Forelimb muscle (tissue), 1 donor: ENCODE data around the gene PITX1. TPM values are rescaled to one million over a fixed set of nuclear protein-coding genes. Genes with fewer than 3 reads are reported as not detected.

Source experiments
- DNase-seq: peaks from one replicate; pipeline ENCODE4 v3.0.0-alpha.2; 2013; ENCODE audit warnings: low read depth
- polyA plus RNA-seq: library from polyadenylated mRNA; unstranded; fragments of 120-200 nt; gene quantifications from one replicate; pipeline ENCODE4 v1.2.1, GENCODE V29; 2013; ENCODE audit not compliant: insufficient read length

Gene PITX1
- polyA plus RNA-seq, 1 donor = 17.8 TPM

GRCh38 chr5:135062216-135063055, 28.4 kb upstream of the PITX1 start:
- DNase-seq = no peak

GRCh38 chr5:135061001-135061400, 27.0 kb upstream of the PITX1 start:
- DNase-seq = no peak

- no peak for DNase-seq
Measured at GRCh38 chr5:135060021-135060420, 26.0 kb upstream of the PITX1 start.

- no peak for DNase-seq
Measured at GRCh38 chr5:135059000-135059923, 25.2 kb upstream of the PITX1 start.

- no peak for DNase-seq
Measured at GRCh38 chr5:135058331-135058732, 24.3 kb upstream of the PITX1 start.

- DNase-seq = no peak
Measured at GRCh38 chr5:135057233-135057632, 23.2 kb upstream of the PITX1 start.

GRCh38 chr5:135056316-135057030, 22.4 kb upstream of the PITX1 start:
- no peak for DNase-seq

GRCh38 chr5:135055396-135055795, 21.4 kb upstream of the PITX1 start:
- DNase-seq = no peak

- DNase-seq = no peak
Measured at GRCh38 chr5:135054546-135054945, 20.5 kb upstream of the PITX1 start.

- no peak for DNase-seq
Measured at GRCh38 chr5:135053989-135054388, 20.0 kb upstream of the PITX1 start.

GRCh38 chr5:135053278-135053677, 19.2 kb upstream of the PITX1 start:
- no peak for DNase-seq

GRCh38 chr5:135052511-135053145, 18.6 kb upstream of the PITX1 start:
- no peak for DNase-seq

GRCh38 chr5:135051872-135052271, 17.8 kb upstream of the PITX1 start:
- no peak for DNase-seq

GRCh38 chr5:135051399-135051798, 17.4 kb upstream of the PITX1 start:
- no peak for DNase-seq

- no peak for DNase-seq
Measured at GRCh38 chr5:135050244-135050767, 16.3 kb upstream of the PITX1 start.

- DNase-seq = no peak
Measured at GRCh38 chr5:135048930-135049329, 14.9 kb upstream of the PITX1 start.

GRCh38 chr5:135048286-135048685, 14.3 kb upstream of the PITX1 start:
- no peak for DNase-seq

- DNase-seq = no peak
Measured at GRCh38 chr5:135047347-135047695, 13.3 kb upstream of the PITX1 start.

- DNase-seq = no peak
Measured at GRCh38 chr5:135046661-135047346, 12.8 kb upstream of the PITX1 start.

GRCh38 chr5:135045488-135045887, 11.5 kb upstream of the PITX1 start:
- no peak for DNase-seq

GRCh38 chr5:135042595-135042994, 8.6 kb upstream of the PITX1 start:
- DNase-seq = no peak
